ENCODE measurements around the gene DOHH. TPM values are rescaled to one million over a fixed set of nuclear protein-coding genes. Genes with fewer than 3 reads are reported as not detected.

Gene DOHH
- total RNA-seq, 4 donors from 2014 or later, result 11.7 to 28.1 (median 13.0) TPM

GRCh38 chr19:3499738-3500428 is 591 bp downstream of the DOHH start:
- TF ChIP-seq CTCF (IDR thresholded peaks at IDR 0.05), result no peak
- DNase-seq (ENCODE audit: low spot score) (no peak), ATAC-seq (ENCODE audit: low FRiP score) (no peak)

- no peak for TF ChIP-seq CTCF (IDR thresholded peaks at IDR 0.05)
- DNase-seq (ENCODE audit: low spot score) (no peak), ATAC-seq (ENCODE audit: low FRiP score) (no peak)
Observed at GRCh38 chr19:3497757-3498520, 2.5 kb downstream of the DOHH start.

GRCh38 chr19:3496392-3497273 is 3.8 kb downstream of the DOHH start:
- DNase-seq (ENCODE audit: low spot score) (no peak), ATAC-seq (ENCODE audit: low FRiP score) (no peak)

GRCh38 chr19:3494559-3494958 is 5.9 kb downstream of the DOHH start:
- DNase-seq (ENCODE audit: low spot score), result no peak
- no peak for ATAC-seq (ENCODE audit: low FRiP score)
- TF ChIP-seq CTCF (IDR thresholded peaks at IDR 0.05), result no peak

More at GRCh38 chr19:3496392-3497273, 3.8 kb downstream of the DOHH start:
- TF ChIP-seq CTCF (IDR thresholded peaks at IDR 0.05), result no peak

GRCh38 chr19:3494051-3494450 is 6.4 kb downstream of the DOHH start:
- ATAC-seq (ENCODE audit: low FRiP score) (no peak), DNase-seq (ENCODE audit: low spot score) (no peak)

GRCh38 chr19:3493651-3494050 is 6.8 kb downstream of the DOHH start:
- ATAC-seq (ENCODE audit: low FRiP score) (no peak), DNase-seq (ENCODE audit: low spot score) (no peak)
- no peak for TF ChIP-seq CTCF (IDR thresholded peaks at IDR 0.05)

More at GRCh38 chr19:3494051-3494450, 6.4 kb downstream of the DOHH start:
- TF ChIP-seq CTCF (IDR thresholded peaks at IDR 0.05), result no peak

All from omental fat pad (tissue), 4 donors.